Stomach smooth muscle (tissue), 2 donors: ENCODE results near the gene ADSS1.

Experiments
- H3K27ac ChIP-seq: one replicate; pipeline ENCODE4 v1.7.0; 2013; ENCODE audit warnings: mild to moderate bottlenecking, low read length, inconsistent platforms
- H3K27me3 ChIP-seq, 2 donors: one replicate each; pipeline ENCODE4 v1.7.0; 2013; ENCODE audit warnings: low read length in 2 of 2; ENCODE audit not compliant: insufficient read depth in 2 of 2, control insufficient read depth in 1 of 2
- H3K36me3 ChIP-seq, 2 donors: one replicate each; pipeline ENCODE4 v1.7.0; 2013; ENCODE audit warnings: low read length in 2 of 2; ENCODE audit not compliant: control insufficient read depth in 2 of 2, insufficient read depth in 2 of 2
- H3K4me1 ChIP-seq: one replicate; pipeline ENCODE4 v1.7.0; 2013; ENCODE audit warnings: low read length; ENCODE audit not compliant: control insufficient read depth, insufficient read depth
- H3K4me3 ChIP-seq, 2 donors: one replicate each; pipeline ENCODE4 v1.7.0; 2013; ENCODE audit warnings: low read length in 2 of 2
- H3K9ac ChIP-seq, 2 donors: one replicate each; pipeline ENCODE4 v1.7.0; 2013; ENCODE audit warnings: low read length in 2 of 2, mild to moderate bottlenecking in 1 of 2
- H3K9me3 ChIP-seq, 2 donors: one replicate each; pipeline ENCODE4 v1.7.0; 2013; ENCODE audit warnings: low read length in 2 of 2; ENCODE audit not compliant: control insufficient read depth in 2 of 2
- donor health status: healthy.
- donor health status: Pancreatic carcinoma.

Gene ADSS1

DNA sequence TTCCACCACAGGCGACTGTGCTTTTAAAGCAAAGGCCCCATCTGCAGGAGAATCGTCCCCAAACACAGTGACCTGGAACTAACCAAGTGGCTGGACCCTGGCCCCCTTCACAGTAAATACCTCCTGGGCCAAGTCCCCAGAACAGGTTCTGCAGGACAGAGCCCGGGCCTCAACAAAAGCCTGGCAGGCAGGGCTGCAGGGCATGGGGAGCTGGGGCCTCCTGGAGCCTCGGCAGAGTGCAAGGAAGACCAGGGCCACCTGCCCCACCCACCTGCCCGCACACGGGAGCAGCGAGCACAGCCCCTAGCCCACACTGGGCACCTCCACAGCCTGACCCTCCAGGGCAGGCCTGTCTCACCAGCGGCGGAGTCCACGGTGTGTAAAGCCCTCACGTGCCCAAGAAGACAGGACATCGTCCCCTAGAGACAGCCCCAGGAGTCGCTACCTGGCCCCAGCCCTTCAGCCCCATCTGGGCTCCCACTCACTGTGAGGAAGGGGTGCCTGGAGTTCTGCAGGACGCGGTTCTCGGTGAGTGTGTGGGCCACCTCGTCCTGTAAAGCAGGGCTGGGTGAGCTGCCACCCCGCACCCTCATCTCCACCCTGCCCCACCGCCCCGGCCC is 50.5 kb downstream of the ADSS1 start:
- H3K9me3 ChIP-seq = peaks cover 0 to 4% of the 10 kb centered on the region in 2 donors
- H3K27ac ChIP-seq = no peak overlapping the region
- no peak overlapping the region for H3K9ac ChIP-seq
- H3K4me3 ChIP-seq = no peak overlapping the region
- H3K36me3 ChIP-seq = peaks cover 23 to 39% of the 10 kb centered on the region in 2 donors
- no peaks in the 10 kb centered on the region for H3K27me3 ChIP-seq
- H3K4me1 ChIP-seq = peaks cover 2% of the 10 kb centered on the region

DNA sequence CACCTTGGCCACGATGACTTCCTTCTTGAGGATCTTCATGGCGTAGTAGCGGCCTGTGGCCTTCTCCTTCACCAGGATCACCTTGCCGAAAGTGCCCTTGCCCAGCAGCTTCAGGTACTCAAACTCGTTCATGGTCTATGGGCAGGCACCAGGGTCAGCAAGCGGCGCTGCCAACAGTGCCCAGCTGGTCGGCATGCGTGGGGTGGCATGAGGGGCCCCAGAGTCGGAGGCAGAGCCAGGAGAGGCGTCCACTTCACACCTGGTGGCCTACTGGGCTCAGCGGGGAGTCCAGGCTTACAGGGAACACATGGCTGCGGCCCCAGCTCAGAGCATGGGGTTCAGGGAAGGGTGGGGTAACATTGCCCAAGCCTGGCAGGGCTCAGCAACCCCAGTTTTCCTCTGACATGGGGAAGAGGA is 51.1 kb downstream of the ADSS1 start:
- H3K27ac ChIP-seq = no peak overlapping the region
- H3K9ac ChIP-seq = no peak overlapping the region
- peaks cover 20 to 39% of the 10 kb centered on the region in 2 donors for H3K36me3 ChIP-seq
- no peaks in the 10 kb centered on the region for H3K27me3 ChIP-seq
- no peak overlapping the region for H3K4me3 ChIP-seq
- H3K9me3 ChIP-seq = peaks cover 0 to 4% of the 10 kb centered on the region in 2 donors
- peaks cover 3% of the 10 kb centered on the region for H3K4me1 ChIP-seq

DNA sequence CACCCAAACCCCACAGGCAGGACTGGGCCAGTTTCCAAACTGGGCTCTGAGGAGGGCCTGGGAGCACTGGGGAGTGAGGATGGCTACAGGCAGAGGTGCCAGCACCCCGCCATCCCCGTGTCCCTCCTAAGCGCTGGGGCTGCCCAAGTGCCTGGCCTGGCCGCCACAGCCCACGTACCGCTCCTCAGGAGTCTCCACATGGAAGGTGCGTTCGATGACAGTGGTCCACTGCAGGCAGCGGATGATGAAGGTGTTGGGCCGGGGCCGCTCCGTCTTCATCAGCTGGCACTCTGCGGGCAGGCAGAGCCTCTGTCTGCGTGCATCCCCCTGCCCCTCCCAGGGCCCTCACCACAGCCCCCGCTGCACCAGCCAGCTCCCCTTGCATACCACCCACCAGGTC is 52.5 kb downstream of the ADSS1 start:
- Histone ChIP-seq H3K9ac (no peak overlapping the region), H3K36me3 (peaks cover 14 to 33% of the 10 kb centered on the region in 2 donors), H3K4me3 (no peak overlapping the region), H3K4me1 (peaks cover 3% of the 10 kb centered on the region), H3K9me3 (no peaks in the 10 kb centered on the region), H3K27me3 (no peaks in the 10 kb centered on the region), H3K27ac (no peak overlapping the region)

DNA sequence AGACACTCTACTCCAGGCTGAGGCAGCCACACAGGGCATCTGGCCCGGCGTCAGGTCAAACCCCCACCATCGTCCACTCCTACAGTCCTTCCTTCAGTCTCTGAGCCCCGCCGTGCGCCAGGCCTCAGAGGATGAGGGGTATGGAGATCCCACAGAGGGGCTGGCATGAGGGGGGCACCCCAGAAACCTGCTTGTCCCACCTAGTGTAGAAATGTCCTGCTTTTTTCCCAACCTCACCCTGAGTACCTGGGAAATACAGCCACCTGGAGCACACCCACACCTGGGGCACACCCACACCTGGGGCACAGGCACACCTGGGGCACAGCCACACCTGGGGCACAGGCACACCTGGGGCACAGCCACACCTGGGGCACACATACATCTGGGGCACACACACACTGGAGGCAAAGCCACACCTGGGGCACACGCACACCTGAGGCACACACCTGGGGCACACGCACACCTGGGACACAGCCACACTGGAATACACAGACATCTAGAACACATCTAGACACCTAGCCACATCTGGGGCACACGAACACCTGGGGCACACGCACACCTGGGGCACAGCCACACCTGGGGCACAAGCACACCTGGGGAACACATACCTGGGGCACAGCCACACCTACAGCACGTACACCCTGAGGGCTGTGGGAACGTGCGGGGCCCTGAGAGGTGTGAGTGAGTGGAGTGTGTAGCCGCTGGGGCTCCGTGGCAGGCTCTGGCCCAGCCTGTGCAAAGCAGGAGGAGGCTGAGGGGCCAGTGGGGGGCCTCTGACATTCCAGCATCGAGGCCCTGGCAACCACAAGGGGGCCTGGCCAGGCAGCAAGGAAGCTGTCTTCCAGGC is 53.2 kb downstream of the ADSS1 start:
- Histone ChIP-seq H3K36me3 (peaks cover 10 to 26% of the 10 kb centered on the region in 2 donors), H3K9me3 (no peaks in the 10 kb centered on the region), H3K4me1 (peaks cover 3% of the 10 kb centered on the region), H3K27me3 (no peaks in the 10 kb centered on the region), H3K27ac (no peak overlapping the region), H3K4me3 (no peak overlapping the region), H3K9ac (no peak overlapping the region)

DNA sequence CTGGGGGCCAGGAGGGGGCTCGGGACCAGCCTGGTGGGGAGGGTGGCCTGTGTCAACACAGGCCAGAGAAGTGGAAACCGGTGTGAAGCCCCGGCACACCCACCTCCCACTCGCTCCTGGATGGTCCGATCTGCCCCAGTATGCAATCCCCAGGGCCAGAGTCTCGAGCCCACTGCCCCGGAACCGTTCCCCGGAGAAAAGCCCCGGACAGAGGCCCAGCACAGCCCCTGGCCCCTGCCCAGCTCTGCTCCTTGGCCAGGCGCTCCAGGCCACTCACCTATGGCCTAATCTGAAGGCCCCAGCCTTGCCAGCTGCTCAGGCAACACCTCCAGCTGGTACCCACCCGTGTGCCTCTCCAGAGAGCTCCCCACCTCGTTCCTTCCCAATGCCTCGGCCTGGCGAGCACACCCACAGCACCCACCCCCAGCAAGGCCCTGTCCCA is 53.8 kb downstream of the ADSS1 start:
- Histone ChIP-seq H3K27ac (no peak overlapping the region), H3K4me1 (peaks cover 3% of the 10 kb centered on the region), H3K36me3 (peaks cover 6 to 19% of the 10 kb centered on the region in 2 donors)

DNA sequence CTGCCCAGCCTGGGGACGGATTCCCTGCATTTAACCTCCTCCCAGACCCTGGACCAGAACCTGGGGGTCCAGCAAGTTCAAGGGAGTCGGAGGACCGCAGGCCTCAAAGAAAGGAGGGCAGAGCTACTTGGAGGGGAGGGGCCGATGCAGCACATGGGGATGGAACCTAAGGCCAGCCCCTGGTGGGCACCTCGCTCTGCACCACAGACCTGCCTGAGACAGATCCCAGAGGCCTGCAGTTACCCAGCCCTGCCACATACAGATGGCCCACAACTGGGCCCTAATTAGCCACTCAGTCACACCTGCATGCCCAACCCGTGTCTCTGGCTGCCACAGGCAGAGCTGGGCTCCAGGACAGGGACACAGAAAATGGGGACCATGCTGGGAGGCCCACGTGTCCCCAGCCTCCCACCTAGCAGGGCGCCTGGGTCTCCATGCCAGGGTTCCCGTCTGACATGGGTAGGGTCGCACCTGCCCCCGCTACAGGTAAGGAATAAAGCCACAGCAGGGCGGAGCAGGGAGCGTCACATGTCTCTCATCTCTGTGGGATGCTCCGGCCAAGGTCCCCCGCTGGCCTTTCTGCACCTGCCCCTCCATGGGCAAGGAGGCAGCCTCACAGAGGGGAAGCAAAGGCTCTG is 54.8 kb downstream of the ADSS1 start:
- Histone ChIP-seq H3K27ac (no peak overlapping the region), H3K27me3 (no peaks in the 10 kb centered on the region), H3K4me3 (no peak overlapping the region), H3K9me3 (no peaks in the 10 kb centered on the region), H3K9ac (no peak overlapping the region), H3K4me1 (peaks cover 3% of the 10 kb centered on the region), H3K36me3 (peaks cover 0 to 13% of the 10 kb centered on the region in 2 donors)

More for the DNA sequence above, 53.8 kb downstream of the ADSS1 start:
- Histone ChIP-seq H3K9me3 (no peaks in the 10 kb centered on the region), H3K9ac (no peak overlapping the region), H3K27me3 (no peaks in the 10 kb centered on the region), H3K4me3 (no peak overlapping the region)

DNA sequence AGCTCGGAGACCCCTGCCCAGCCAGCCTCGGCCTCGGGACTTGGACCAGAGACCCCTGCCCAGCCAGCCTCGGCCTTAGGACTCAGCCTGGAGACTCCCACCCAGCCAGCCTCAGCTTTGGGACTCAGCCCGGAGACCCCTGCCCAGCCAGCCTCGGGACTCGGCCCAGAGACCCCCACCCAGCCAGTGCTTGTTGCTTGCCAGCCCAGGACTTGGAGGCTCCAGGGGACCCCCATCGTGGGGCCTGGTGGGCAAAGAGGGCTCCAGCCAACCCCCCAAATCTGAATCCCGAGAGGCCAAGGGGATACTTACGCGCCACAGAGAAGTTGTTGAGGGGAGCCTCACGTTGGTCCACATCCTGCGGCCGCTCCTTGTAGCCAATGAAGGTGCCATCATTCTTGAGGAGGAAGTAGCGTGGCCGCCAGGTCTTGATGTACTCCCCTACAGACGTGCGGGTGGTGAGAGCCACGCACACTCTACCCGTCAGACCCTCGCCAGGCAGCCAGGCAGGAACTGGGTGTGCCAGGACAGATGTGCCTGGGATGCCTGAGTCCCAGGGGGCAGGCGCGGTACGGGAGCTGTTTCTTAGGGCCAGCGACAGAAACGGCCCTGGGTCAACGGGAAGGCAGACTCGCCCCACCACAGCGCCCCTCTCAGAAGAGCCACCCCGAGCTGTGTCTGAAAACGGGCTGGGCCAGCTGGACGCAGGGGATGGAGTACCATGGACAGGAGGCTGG is 55.9 kb downstream of the ADSS1 start:
- no peaks in the 10 kb centered on the region for H3K9me3 ChIP-seq
- H3K4me1 ChIP-seq = peaks cover 13% of the 10 kb centered on the region
- no peak overlapping the region for H3K4me3 ChIP-seq
- H3K27me3 ChIP-seq = no peaks in the 10 kb centered on the region
- H3K27ac ChIP-seq = no peak overlapping the region
- H3K36me3 ChIP-seq = peaks cover 0 to 13% of the 10 kb centered on the region in 2 donors
- H3K9ac ChIP-seq = no peak overlapping the region

DNA sequence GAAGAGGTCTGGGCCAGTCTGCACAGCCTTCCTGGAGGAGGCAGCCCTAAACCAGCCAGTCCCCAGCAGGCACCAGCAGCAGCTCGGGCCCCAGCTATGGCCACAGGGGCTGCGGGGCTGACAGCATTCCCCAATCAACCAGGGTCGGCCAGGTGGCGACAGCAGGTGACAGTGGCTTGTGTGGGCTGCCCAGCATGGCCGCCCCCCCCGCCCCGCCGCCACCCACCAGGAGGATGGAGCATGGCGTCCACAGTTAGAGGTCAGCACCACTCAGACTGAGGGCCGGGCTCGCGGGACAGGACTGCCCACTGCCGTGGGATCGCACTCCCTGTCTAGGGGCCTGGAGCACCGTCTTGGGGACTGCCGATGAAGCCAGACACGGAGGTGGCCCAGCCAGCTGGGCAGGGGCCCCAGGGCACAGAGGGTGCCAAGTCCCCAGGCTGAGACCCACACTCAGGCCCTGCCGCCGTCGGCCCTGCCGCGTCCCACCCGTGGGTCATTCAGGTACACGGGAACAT is 56.5 kb downstream of the ADSS1 start:
- Histone ChIP-seq H3K4me3 (no peak overlapping the region), H3K36me3 (peaks cover 0 to 9% of the 10 kb centered on the region in 2 donors), H3K9ac (no peak overlapping the region), H3K27ac (no peak overlapping the region), H3K4me1 (peaks cover 20% of the 10 kb centered on the region), H3K9me3 (no peaks in the 10 kb centered on the region), H3K27me3 (no peaks in the 10 kb centered on the region)

DNA sequence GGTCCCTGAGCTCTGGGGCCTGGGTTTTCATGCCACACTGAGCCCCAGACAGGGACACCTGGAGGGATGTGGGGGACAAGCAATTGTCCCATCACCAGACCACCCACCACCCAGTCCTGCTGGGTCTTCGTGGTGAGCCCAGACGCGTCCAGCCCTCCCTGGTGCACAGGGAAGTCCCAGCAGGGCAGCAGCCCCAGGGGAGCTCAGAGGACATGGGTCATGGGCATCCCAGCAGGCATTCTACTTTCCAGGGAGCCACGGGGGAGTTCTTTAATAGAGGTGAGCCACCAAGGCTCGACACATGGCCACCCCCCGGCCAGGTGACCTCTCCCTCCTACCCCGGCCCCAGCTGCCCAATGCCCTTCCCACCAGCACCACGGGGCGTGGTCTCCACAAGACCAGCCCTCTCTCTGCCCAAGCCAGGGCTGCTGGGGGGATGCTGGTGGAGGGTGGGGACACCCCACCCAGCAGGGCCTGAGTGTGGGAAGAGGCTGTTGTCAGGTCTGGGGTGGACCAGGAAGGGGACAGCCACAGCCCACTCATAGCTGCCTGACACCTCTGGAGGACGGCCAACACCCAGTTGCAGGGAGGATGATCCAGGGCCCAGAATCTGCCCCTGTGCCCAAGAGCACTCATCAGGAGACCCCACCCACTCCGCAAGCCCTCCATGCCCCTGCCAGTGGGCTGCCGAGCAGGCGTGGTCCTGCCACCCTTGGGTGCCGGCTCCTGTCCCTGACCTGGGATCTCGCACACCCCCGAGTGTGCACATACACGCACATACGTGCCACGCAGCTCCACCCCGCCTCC is 57.4 kb downstream of the ADSS1 start:
- Histone ChIP-seq H3K4me1 (peaks cover 28% of the 10 kb centered on the region), H3K27me3 (no peaks in the 10 kb centered on the region), H3K9ac (no peak overlapping the region), H3K9me3 (no peaks in the 10 kb centered on the region), H3K27ac (no peak overlapping the region), H3K4me3 (no peak overlapping the region), H3K36me3 (peaks cover 0 to 7% of the 10 kb centered on the region in 2 donors)
